Esophagus squamous epithelium (tissue), 5 donors: Measurements from ENCODE around the gene SMYD3. TPM values are rescaled to one million over a fixed set of nuclear protein-coding genes. Genes with fewer than 3 reads are reported as not detected.

Experiments used
- DNase-seq: peaks from one replicate; lab custom pipeline; 2025; lab: John Stamatoyannopoulos, UW
- H3K27ac ChIP-seq, 4 donors: fragments of 200-600 bp; sonication (generic); one replicate each; pipeline ENCODE4 v1.5.1; 2016 to 2019; ENCODE audit warnings: mild to moderate bottlenecking in 1 of 4
- H3K27me3 ChIP-seq, 4 donors: fragments of 200-600 bp; sonication (generic); 1 replicate in 3 of 4; 2 replicates in 1 of 4; pipeline versions ENCODE4 v1.5.1 to v1.6.0; 2017 to 2021; ENCODE audit warnings: antibody characterized with exemption in 1 of 4
- H3K36me3 ChIP-seq, 3 donors: fragments of 200-600 bp; sonication (generic); one replicate each; pipeline ENCODE4 v1.5.1; 2016 to 2019
- H3K4me1 ChIP-seq, 3 donors: fragments of 200-600 bp; sonication (generic); one replicate each; pipeline ENCODE4 v1.5.1; 2017 to 2019
- H3K4me3 ChIP-seq, 4 donors: fragments of 200-600 bp; sonication (generic); 1 replicate in 3 of 4; 2 replicates in 1 of 4; pipeline ENCODE4 v1.5.1; 2016 to 2019; ENCODE audit warnings: mild to moderate bottlenecking in 2 of 4, moderate library complexity in 1 of 4
- H3K9me3 ChIP-seq, 3 donors: fragments of 200-600 bp; sonication (generic); one replicate each; pipeline ENCODE4 v1.5.1; 2016 to 2019
- CTCF ChIP-seq, 6 experiments: fragments of 450-650 bp in 4 of 6; fragments of 200-600 bp in 2 of 6; sonication (generic) in 2 of 6; IDR thresholded peaks; one replicate each; pipeline ENCODE4 v1.5.1; 2016 to 2019; ENCODE audit warnings: antibody characterized with exemption in 6 of 6, mild to moderate bottlenecking in 4 of 6, moderate library complexity in 4 of 6
- POLR2A ChIP-seq, 4 donors: fragments of 450-650 bp; IDR thresholded peaks; one replicate each; pipeline ENCODE4 v1.6.1; 2017; ENCODE audit warnings: antibody characterized with exemption in 4 of 4, mild to moderate bottlenecking in 4 of 4, moderate library complexity in 3 of 4
- WGBS, 2 donors: methylation state at CpG; one replicate each; pipeline ENCODE4 v1.1.5; 2018; 5-methylcytosine and 5-hydroxymethylcytosine counted together
- intact Hi-C: fragments of 100-400 bp; cut with DNase I; formaldehyde crosslinking; loops from one replicate; pipeline ENCODE4 v1.15.0; 2022
- total RNA-seq, 4 donors: library from RNA; depleted of rRNA; stranded (reverse); fragments of >200 nt; gene quantifications; one replicate each; pipeline ENCODE4 v1.1.0, GENCODE V29; 2016
- donor health status: DM: yes; HTN: yes; CAD: no.

Gene SMYD3
- total RNA-seq, 4 donors from 2014 or later, result 8.4 to 15.8 (median 11.5) TPM

- Histone ChIP-seq H3K4me1 (no peaks in the 10 kb centered on the region), H3K27ac (no peak overlapping the region), H3K36me3 (no peaks in the 10 kb centered on the region), H3K27me3 (no peaks in the 10 kb centered on the region), H3K4me3 (no peak overlapping the region), H3K9me3 (no peaks in the 10 kb centered on the region)
- TF ChIP-seq CTCF (IDR thresholded peaks at IDR 0.05) (no peak), POLR2A (IDR thresholded peaks at IDR 0.05) (no peak)
- DNase-seq, result no peak
- intact Hi-C loops, result no loop called here
- 68 to 76% methylated on average over 5 of the region's 5 CpGs for WGBS, 2 donors
Observed at GRCh38 chr1:245837718-245838117, 669.4 kb downstream of the SMYD3 start.

- Histone ChIP-seq H3K9me3 (no peaks in the 10 kb centered on the region), H3K27me3 (no peaks in the 10 kb centered on the region), H3K27ac (no peak overlapping the region), H3K4me3 (no peak overlapping the region), H3K4me1 (no peaks in the 10 kb centered on the region), H3K36me3 (no peaks in the 10 kb centered on the region)
- TF ChIP-seq POLR2A (IDR thresholded peaks at IDR 0.05) (no peak), CTCF (IDR thresholded peaks at IDR 0.05) (no peak)
- WGBS, 2 donors, result 89 to 92% methylated on average over 6 of the region's 6 CpGs
- intact Hi-C loops, result no loop called here
- no peak for DNase-seq
Observed at GRCh38 chr1:245835386-245835785, 671.7 kb downstream of the SMYD3 start.

- intact Hi-C loops, result no loop called here
- WGBS, 2 donors, result 91 to 97% methylated on average over 5 of the region's 5 CpGs
- Histone ChIP-seq H3K36me3 (no peaks in the 10 kb centered on the region), H3K27me3 (no peaks in the 10 kb centered on the region), H3K4me1 (no peaks in the 10 kb centered on the region), H3K9me3 (no peaks in the 10 kb centered on the region), H3K4me3 (no peak overlapping the region), H3K27ac (no peak overlapping the region)
- TF ChIP-seq POLR2A (IDR thresholded peaks at IDR 0.05), result no peak
- DNase-seq, result no peak
Observed at GRCh38 chr1:245834002-245834401, 673.1 kb downstream of the SMYD3 start.

- no peaks in the 10 kb centered on the region for H3K36me3 ChIP-seq
- no peak for DNase-seq
- H3K27me3 ChIP-seq, result no peaks in the 10 kb centered on the region
- no peak overlapping the region for H3K4me3 ChIP-seq
- intact Hi-C loops, result no loop called here
- TF ChIP-seq POLR2A (IDR thresholded peaks at IDR 0.05) (no peak), CTCF (IDR thresholded peaks at IDR 0.05) (no peak)
- no peak overlapping the region for H3K27ac ChIP-seq
- H3K9me3 ChIP-seq, result no peaks in the 10 kb centered on the region
- 81 to 86% methylated on average over 6 to 7 of the region's 7 CpGs for WGBS, 2 donors
- H3K4me1 ChIP-seq, result no peaks in the 10 kb centered on the region
Observed at GRCh38 chr1:245832771-245833527, 674.1 kb downstream of the SMYD3 start.

GRCh38 chr1:245831518-245831917, 675.6 kb downstream of the SMYD3 start:
- DNase-seq, result no peak
- Histone ChIP-seq H3K27me3 (no peaks in the 10 kb centered on the region), H3K36me3 (no peaks in the 10 kb centered on the region), H3K4me3 (no peak overlapping the region), H3K4me1 (no peaks in the 10 kb centered on the region), H3K9me3 (no peaks in the 10 kb centered on the region), H3K27ac (no peak overlapping the region)
- WGBS, 2 donors, result 78 to 95% methylated on average over 7 to 9 of the region's 9 CpGs
- intact Hi-C loops, result no loop called here
- TF ChIP-seq POLR2A (IDR thresholded peaks at IDR 0.05) (no peak), CTCF (IDR thresholded peaks at IDR 0.05) (no peak)
